SK-N-SH (cell line): ENCODE results near the gene NAXD. TPM values are rescaled to one million over a fixed set of nuclear protein-coding genes. Genes with fewer than 3 reads are reported as not detected.

ENCODE experiments used
- CTCF ChIA-PET: fragments of 300-600, 350-600 bp; formaldehyde crosslinking; extraction: SDS; loops from one replicate; lab custom pipeline; 2021; lab: Yijun Ruan, JAX
- POLR2A ChIA-PET: fragments of 350-600 bp; sonication (Branson Sonifier 250); formaldehyde crosslinking; extraction: SDS; loops from one replicate; lab custom pipeline; 2020; ENCODE audit warnings: antibody characterized with exemption, inconsistent platforms; lab: Yijun Ruan, JAX
- DNase-seq: peaks from one replicate; pipeline ENCODE4 v3.0.0; 2012
- H2AFZ ChIP-seq: fragments of 200-600 bp; sonication (generic); 2 replicates; pipeline ENCODE4 v1.8.1; 2016; ENCODE audit warnings: antibody characterized with exemption, mild to moderate bottlenecking, low read depth
- H3F3A ChIP-seq: fragments of 200-600 bp; sonication (generic); replicated peaks from 2 replicates; pipeline ENCODE3; 2016; ENCODE audit warnings: antibody characterized with exemption, mild to moderate bottlenecking; ENCODE audit not compliant: insufficient read depth
- H3K27ac ChIP-seq, 2 experiments: fragments of 200-500 bp in 1 of 2; fragments of 200-600 bp in 1 of 2; sonication (Bioruptor generic) in 1 of 2; sonication (generic), shearing (Covaris generic) in 1 of 2; 2 replicates each; pipeline versions ENCODE4 v1.5.1 to v1.6.1; 2014 to 2016; ENCODE audit warnings: low read depth in 2 of 2, inconsistent platforms in 1 of 2, low read length in 1 of 2, mild to moderate bottlenecking in 1 of 2, mixed read lengths in 1 of 2
- H3K27me3 ChIP-seq: fragments of 200-600 bp; sonication (generic), shearing (Covaris generic); 2 replicates; pipeline ENCODE4 v1.6.1; 2016; ENCODE audit warnings: mixed run types; ENCODE audit not compliant: insufficient read depth
- H3K36me3 ChIP-seq, 2 experiments: fragments of 200-500 bp in 1 of 2; fragments of 200-600 bp in 1 of 2; sonication (Bioruptor generic) in 1 of 2; sonication (generic) in 1 of 2; replicated peaks in 1 of 2; 2 replicates each; pipeline versions ENCODE3 to v1.5.1; 2014 to 2016; ENCODE audit warnings: low read length in 1 of 2, mild to moderate bottlenecking in 1 of 2; ENCODE audit not compliant: insufficient read depth in 2 of 2, control insufficient read depth in 1 of 2
- H3K4me1 ChIP-seq, 2 experiments: fragments of 200-500 bp in 1 of 2; fragments of 200-600 bp in 1 of 2; sonication (Bioruptor generic) in 1 of 2; sonication (generic), shearing (Covaris generic) in 1 of 2; 2 replicates each; pipeline versions ENCODE4 v1.5.1 to v1.6.1; 2014 to 2016; ENCODE audit warnings: low read depth in 1 of 2, low read length in 1 of 2, mixed run types in 1 of 2; ENCODE audit not compliant: insufficient read depth in 2 of 2, control insufficient read depth in 1 of 2
- H3K4me2 ChIP-seq: fragments of 200-600 bp; sonication (generic), shearing (Covaris generic); 2 replicates; pipeline ENCODE4 v1.6.1; 2017; ENCODE audit warnings: mixed run types
- H3K4me3 ChIP-seq, 2 experiments: fragments of 200-500 bp in 1 of 2; fragments of 200-600 bp in 1 of 2; sonication (Bioruptor generic) in 1 of 2; sonication (generic), shearing (Covaris generic) in 1 of 2; 2 replicates each; pipeline versions ENCODE4 v1.5.1 to v1.8.1; 2014 to 2016; ENCODE audit warnings: low read depth in 2 of 2, inconsistent platforms in 1 of 2, low read length in 1 of 2, mild to moderate bottlenecking in 1 of 2, mixed read lengths in 1 of 2, moderate library complexity in 1 of 2
- H3K79me2 ChIP-seq: fragments of 200-600 bp; sonication (generic); 2 replicates; pipeline ENCODE4 v1.8.1; 2017; ENCODE audit warnings: mild to moderate bottlenecking; ENCODE audit not compliant: insufficient read depth
- H3K9ac ChIP-seq: fragments of 200-600 bp; sonication (generic); 2 replicates; pipeline ENCODE4 v1.6.1; 2017; ENCODE audit warnings: mixed run types
- H3K9me2 ChIP-seq: fragments of 200-600 bp; sonication (generic); 2 replicates; pipeline ENCODE4 v1.6.1; 2017; ENCODE audit warnings: mixed run types
- H3K9me3 ChIP-seq: fragments of 200-600 bp; sonication (generic); 2 replicates; pipeline ENCODE4 v1.6.1; 2017; ENCODE audit warnings: mixed run types, mild to moderate bottlenecking, moderate library complexity
- H4K20me1 ChIP-seq: fragments of 200-600 bp; sonication (generic); 2 replicates; pipeline ENCODE4 v1.6.1; 2017; ENCODE audit warnings: mild to moderate bottlenecking, mixed run types; ENCODE audit not compliant: insufficient read depth
- CHD2 ChIP-seq: fragments of 150-350 bp; IDR thresholded peaks from 2 replicates; pipeline ENCODE4 v1.6.1; 2018; ENCODE audit warnings: low read length; ENCODE audit not compliant: partially characterized antibody
- EP300 ChIP-seq, 2 experiments: IDR thresholded peaks; 2 replicates each; pipeline versions ENCODE4 v1.4.0 to v1.6.1; 2012; ENCODE audit warnings: borderline replicate concordance in 1 of 2, low read depth in 1 of 2, low read length in 1 of 2
- FOXM1 ChIP-seq: IDR thresholded peaks from 2 replicates; pipeline ENCODE4 v1.4.0; 2012; ENCODE audit warnings: low read depth, mild to moderate bottlenecking
- GABPA ChIP-seq: IDR thresholded peaks from 2 replicates; pipeline ENCODE4 v1.4.0; 2012; ENCODE audit warnings: low read depth, mild to moderate bottlenecking
- MAX ChIP-seq: IDR thresholded peaks from 2 replicates; pipeline ENCODE4 v1.4.0; 2012; ENCODE audit warnings: low read depth
- MXI1 ChIP-seq: IDR thresholded peaks from 2 replicates; pipeline ENCODE4 v1.6.1; 2012; ENCODE audit warnings: mild to moderate bottlenecking, low read depth, low read length, improper control_type of control experiment
- NFIC ChIP-seq: IDR thresholded peaks from 2 replicates; pipeline ENCODE4 v1.4.0; 2012; ENCODE audit warnings: borderline replicate concordance
- NRF1 ChIP-seq: IDR thresholded peaks from 2 replicates; pipeline ENCODE4 v1.6.1; 2012; ENCODE audit warnings: low read depth, mild to moderate bottlenecking, low read length
- PBX3 ChIP-seq: IDR thresholded peaks from 2 replicates; pipeline ENCODE4; 2012
- RFX5 ChIP-seq: IDR thresholded peaks from 2 replicates; pipeline ENCODE4 v1.6.1; 2012; ENCODE audit warnings: mild to moderate bottlenecking, improper control_type of control experiment, low read length
- SIN3A ChIP-seq: IDR thresholded peaks from 2 replicates; pipeline ENCODE4 v1.6.1; 2012; ENCODE audit warnings: low read depth, mild to moderate bottlenecking, low read length, moderate library complexity, borderline replicate concordance
- YY1 ChIP-seq: IDR thresholded peaks from 2 replicates; pipeline ENCODE4 v1.4.0; 2012; ENCODE audit warnings: low read depth, mild to moderate bottlenecking
- WGBS: methylation state at CpG from one replicate; pipeline ENCODE4 v1.1.6; 2017; ENCODE audit warnings: low lambda C conversion rate; 5-methylcytosine and 5-hydroxymethylcytosine counted together
- polyA plus RNA-seq, 3 experiments: library from polyadenylated mRNA; depleted of rRNA; stranded (reverse); fragments of >200 nt; gene quantifications; 2 replicates each; pipeline ENCODE4 v1.2.3, GENCODE V29; 2012
- TF ChIP-seq, protein P1 (sequence below): IDR thresholded peaks from 2 replicates; pipeline ENCODE4 v1.6.1; 2012; ENCODE audit warnings: mild to moderate bottlenecking, low read depth, low read length, moderate library complexity
- TF ChIP-seq, protein P2 (sequence below): fragments of 200-600 bp; sonication (generic); IDR thresholded peaks from 2 replicates; pipeline ENCODE4 v1.6.1; 2017; ENCODE audit warnings: antibody characterized with exemption, mild to moderate bottlenecking, moderate library complexity

The NAXD gene
- polyA plus RNA-seq, 1 of the 3 experiments (the other 2 are of a cell fraction): 32.4 TPM

GRCh38 chr13:110615322-110616102 lies at the start of gene NAXD (continued):
- TF ChIP-seq, protein P1, sequence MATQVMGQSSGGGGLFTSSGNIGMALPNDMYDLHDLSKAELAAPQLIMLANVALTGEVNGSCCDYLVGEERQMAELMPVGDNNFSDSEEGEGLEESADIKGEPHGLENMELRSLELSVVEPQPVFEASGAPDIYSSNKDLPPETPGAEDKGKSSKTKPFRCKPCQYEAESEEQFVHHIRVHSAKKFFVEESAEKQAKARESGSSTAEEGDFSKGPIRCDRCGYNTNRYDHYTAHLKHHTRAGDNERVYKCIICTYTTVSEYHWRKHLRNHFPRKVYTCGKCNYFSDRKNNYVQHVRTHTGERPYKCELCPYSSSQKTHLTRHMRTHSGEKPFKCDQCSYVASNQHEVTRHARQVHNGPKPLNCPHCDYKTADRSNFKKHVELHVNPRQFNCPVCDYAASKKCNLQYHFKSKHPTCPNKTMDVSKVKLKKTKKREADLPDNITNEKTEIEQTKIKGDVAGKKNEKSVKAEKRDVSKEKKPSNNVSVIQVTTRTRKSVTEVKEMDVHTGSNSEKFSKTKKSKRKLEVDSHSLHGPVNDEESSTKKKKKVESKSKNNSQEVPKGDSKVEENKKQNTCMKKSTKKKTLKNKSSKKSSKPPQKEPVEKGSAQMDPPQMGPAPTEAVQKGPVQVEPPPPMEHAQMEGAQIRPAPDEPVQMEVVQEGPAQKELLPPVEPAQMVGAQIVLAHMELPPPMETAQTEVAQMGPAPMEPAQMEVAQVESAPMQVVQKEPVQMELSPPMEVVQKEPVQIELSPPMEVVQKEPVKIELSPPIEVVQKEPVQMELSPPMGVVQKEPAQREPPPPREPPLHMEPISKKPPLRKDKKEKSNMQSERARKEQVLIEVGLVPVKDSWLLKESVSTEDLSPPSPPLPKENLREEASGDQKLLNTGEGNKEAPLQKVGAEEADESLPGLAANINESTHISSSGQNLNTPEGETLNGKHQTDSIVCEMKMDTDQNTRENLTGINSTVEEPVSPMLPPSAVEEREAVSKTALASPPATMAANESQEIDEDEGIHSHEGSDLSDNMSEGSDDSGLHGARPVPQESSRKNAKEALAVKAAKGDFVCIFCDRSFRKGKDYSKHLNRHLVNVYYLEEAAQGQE: no peak
- peak; percentile 75 for TF ChIP-seq CHD2
- no peak for TF ChIP-seq FOXM1
- TF ChIP-seq YY1: peak; percentile 85
- TF ChIP-seq NRF1: no peak
- no peak for TF ChIP-seq EP300 (IDR thresholded peaks at IDR 0.05; ENCODE audit: borderline replicate concordance in 1 of 2, low read depth in 1 of 2, low read length in 1 of 2)
- TF ChIP-seq, protein P2, sequence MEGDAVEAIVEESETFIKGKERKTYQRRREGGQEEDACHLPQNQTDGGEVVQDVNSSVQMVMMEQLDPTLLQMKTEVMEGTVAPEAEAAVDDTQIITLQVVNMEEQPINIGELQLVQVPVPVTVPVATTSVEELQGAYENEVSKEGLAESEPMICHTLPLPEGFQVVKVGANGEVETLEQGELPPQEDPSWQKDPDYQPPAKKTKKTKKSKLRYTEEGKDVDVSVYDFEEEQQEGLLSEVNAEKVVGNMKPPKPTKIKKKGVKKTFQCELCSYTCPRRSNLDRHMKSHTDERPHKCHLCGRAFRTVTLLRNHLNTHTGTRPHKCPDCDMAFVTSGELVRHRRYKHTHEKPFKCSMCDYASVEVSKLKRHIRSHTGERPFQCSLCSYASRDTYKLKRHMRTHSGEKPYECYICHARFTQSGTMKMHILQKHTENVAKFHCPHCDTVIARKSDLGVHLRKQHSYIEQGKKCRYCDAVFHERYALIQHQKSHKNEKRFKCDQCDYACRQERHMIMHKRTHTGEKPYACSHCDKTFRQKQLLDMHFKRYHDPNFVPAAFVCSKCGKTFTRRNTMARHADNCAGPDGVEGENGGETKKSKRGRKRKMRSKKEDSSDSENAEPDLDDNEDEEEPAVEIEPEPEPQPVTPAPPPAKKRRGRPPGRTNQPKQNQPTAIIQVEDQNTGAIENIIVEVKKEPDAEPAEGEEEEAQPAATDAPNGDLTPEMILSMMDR: no peak
- TF ChIP-seq RFX5: no peak

- no peak for DNase-seq
- Histone ChIP-seq H3K4me3 (no peak overlapping the region), H4K20me1 (no peaks in the 10 kb centered on the region), H3K27ac (no peak overlapping the region), H3K9me2 (no peaks in the 10 kb centered on the region), H3K79me2 (no peaks in the 10 kb centered on the region), H2AFZ (no peak overlapping the region), H3K9me3 (no peaks in the 10 kb centered on the region)
- POLR2A ChIA-PET: no interaction called here
- no peak for TF ChIP-seq PBX3
- no peak for TF ChIP-seq RFX5
- TF ChIP-seq NFIC: no peak
- TF ChIP-seq MAX: no peak
- no peak for TF ChIP-seq SIN3A
- no peak for TF ChIP-seq MXI1
- no peak for TF ChIP-seq GABPA
- TF ChIP-seq, all 33 proteins: peak for 0
- 92% methylated on average over 9 of the region's 9 CpGs for WGBS
- Histone ChIP-seq H3K36me3 (no peaks in the 10 kb centered on the region), H3K27me3 (no peaks in the 10 kb centered on the region), H3K9ac (no peak overlapping the region), H3F3A (peaks cover 6% of the 10 kb centered on the region), H3K4me2 (no peak overlapping the region), H3K4me1 (peaks cover 0 to 2% of the 10 kb centered on the region in 2 experiments; a peak in 1 of 4 replicates)
- CTCF ChIA-PET: no interaction called here
Measured at GRCh38 chr13:110566171-110566570, 49.2 kb upstream of the NAXD start.
